T-cell (primary cell): Measurements from ENCODE around the gene DAPK1. TPM values are rescaled to one million over a fixed set of nuclear protein-coding genes. Genes with fewer than 3 reads are reported as not detected.
"Not testable (repeated sequence)": the region's sequence is repeated elsewhere in the genome, so short reads cannot be mapped to it uniquely, and the experiment has no call there.

ENCODE experiments used
- ATAC-seq, 4 experiments: fragments of 200-7000 bp in 3 of 4; fragments of 150-1000 bp in 1 of 4; cut with Tn5 transposase; replicated peaks in 1 of 4; 1 replicate in 3 of 4; 2 replicates in 1 of 4; pipeline ENCODE4 v1.10.0; 2021; ENCODE audit warnings: moderate library complexity in 3 of 4, mild to moderate bottlenecking in 2 of 4, moderate number of reproducible peaks in 1 of 4
- CTCF ChIA-PET, 2 donors: fragments of 300-600 bp; sonication (Branson Sonifier 250); formaldehyde crosslinking; loops; one replicate each; lab custom pipeline; 2022; ENCODE audit warnings: antibody characterized with exemption in 2 of 2; lab: Charles Lee
- POLR2A ChIA-PET, 2 donors: fragments of 300-600 bp; sonication (Branson Sonifier 250); formaldehyde crosslinking; loops; one replicate each; lab custom pipeline; 2022; ENCODE audit warnings: antibody characterized with exemption in 2 of 2; lab: Charles Lee
- DNase-seq, 35 experiments: peaks; one replicate each; pipeline versions ENCODE4 v3.0.0 to v3.0.0-alpha.2; 2013 to 2023
- H3K27ac ChIP-seq: one replicate; pipeline ENCODE4 v1.5.1; 2013; ENCODE audit warnings: low read length
- H3K27me3 ChIP-seq, 2 experiments: replicated peaks in 1 of 2; 1 replicate in 1 of 2; 2 replicates in 1 of 2; pipeline versions ENCODE4 v1.6.1 to v1.7.0; 2013; ENCODE audit warnings: low read length in 1 of 2, mixed read lengths in 1 of 2; ENCODE audit not compliant: control insufficient read depth in 2 of 2, insufficient read depth in 2 of 2; ENCODE audit errors: extremely low read depth in 1 of 2
- H3K36me3 ChIP-seq, 2 donors: 1 replicate in 1 of 2; 2 replicates in 1 of 2; pipeline versions ENCODE4 v1.6.1 to v1.7.0; 2013; ENCODE audit warnings: low read length in 1 of 2; ENCODE audit not compliant: control insufficient read depth in 2 of 2, insufficient read depth in 1 of 2; ENCODE audit errors: extremely low read depth in 1 of 2
- H3K4me1 ChIP-seq, 2 experiments: 1 replicate in 1 of 2; 2 replicates in 1 of 2; pipeline versions ENCODE4 v1.6.1 to v1.7.0; 2013; ENCODE audit warnings: low read length in 2 of 2, mixed read lengths in 1 of 2; ENCODE audit not compliant: insufficient read depth in 2 of 2, control insufficient read depth in 1 of 2; ENCODE audit errors: extremely low read depth in 1 of 2
- H3K4me3 ChIP-seq, 2 donors: 1 replicate in 1 of 2; 2 replicates in 1 of 2; pipeline versions ENCODE4 v1.5.1 to v1.7.0; 2013; ENCODE audit warnings: mild to moderate bottlenecking in 2 of 2, low read length in 1 of 2, moderate library complexity in 1 of 2; ENCODE audit not compliant: control insufficient read depth in 1 of 2; ENCODE audit errors: extremely low read depth in 1 of 2
- H3K9me3 ChIP-seq: 2 replicates; pipeline ENCODE4 v1.7.0; 2013
- H3K27ac Mint-ChIP-seq, 2 donors: one replicate each; pipeline ENCODE4 v1.8.0; 2020 to 2021; ENCODE audit warnings: mild to moderate bottlenecking in 2 of 2, mixed read lengths in 2 of 2
- H3K27me3 Mint-ChIP-seq, 2 donors: one replicate each; pipeline ENCODE4 v1.8.0; 2021 to 2022; ENCODE audit warnings: mixed read lengths in 2 of 2
- H3K36me3 Mint-ChIP-seq: one replicate; pipeline ENCODE4 v1.8.0; 2021; ENCODE audit warnings: mixed read lengths
- H3K4me1 Mint-ChIP-seq, 3 donors: one replicate each; pipeline ENCODE4 v1.8.0; 2020 to 2022; ENCODE audit warnings: mixed read lengths in 3 of 3, mild to moderate bottlenecking in 1 of 3
- H3K4me3 Mint-ChIP-seq, 3 donors: one replicate each; pipeline ENCODE4 v1.8.0; 2020 to 2022; ENCODE audit warnings: mild to moderate bottlenecking in 3 of 3, mixed read lengths in 3 of 3, moderate library complexity in 3 of 3
- H3K9me3 Mint-ChIP-seq, 3 donors: one replicate each; pipeline ENCODE4 v1.8.0; 2020 to 2022; ENCODE audit warnings: mixed read lengths in 3 of 3
- WGBS: methylation state at CpG from one replicate; pipeline ENCODE4 v1.1.5; 2013; ENCODE audit warnings: missing lambda C conversion rate; ENCODE audit not compliant: insufficient coverage; 5-methylcytosine and 5-hydroxymethylcytosine counted together
- total RNA-seq, 35 experiments: library from RNA in 6 of 35; stranded (reverse) in 6 of 35; fragments of 120-200 nt in 1 of 35; gene quantifications; one replicate each; pipeline versions ENCODE4 v1.2.1 to v1.2.4 and lab custom pipeline; 2013 to 2026

Gene DAPK1
- total RNA-seq, 5 donors from 2014 or later (not counting 1 experiment from before 2014, with no cell fraction given), result 1.7 to 4.2 (median 2.8) TPM

- H3K27me3 ChIP-seq, result peaks cover 0 to 30% of the 10 kb centered on the region in 2 experiments
- no peak overlapping the region for H3K27ac Mint-ChIP-seq
- H3K36me3 ChIP-seq, result no peaks in the 10 kb centered on the region
- 20% methylated on average over 4 of the region's 7 CpGs for WGBS
- peaks cover 2 to 19% of the 10 kb centered on the region in 2 experiments for H3K4me1 ChIP-seq
- DNase-seq (no peak), ATAC-seq (no peak)
- CTCF ChIA-PET, result no interaction called here
- H3K4me1 Mint-ChIP-seq, result peaks cover 7 to 8% (median 8%) of the 10 kb centered on the region in 3 donors
- H3K9me3 ChIP-seq, result no peaks in the 10 kb centered on the region
- no peak overlapping the region for H3K4me3 ChIP-seq
- H3K9me3 Mint-ChIP-seq, result no peaks in the 10 kb centered on the region
- H3K27me3 Mint-ChIP-seq, result peaks cover 35 to 36% of the 10 kb centered on the region in 2 donors
- no peaks in the 10 kb centered on the region for H3K36me3 Mint-ChIP-seq
- no peak overlapping the region for H3K4me3 Mint-ChIP-seq
- H3K27ac ChIP-seq, result no peak overlapping the region
- POLR2A ChIA-PET, result no interaction called here
These were observed 3.0 kb downstream of the DAPK1 start for GRCh38 chr9:87500491-87501270.

- H3K36me3 Mint-ChIP-seq, CTCF ChIA-PET, H3K9me3 ChIP-seq, H3K9me3 Mint-ChIP-seq, H3K4me3 ChIP-seq, H3K4me1 Mint-ChIP-seq, H3K36me3 ChIP-seq, ATAC-seq, POLR2A ChIA-PET, DNase-seq, H3K27ac Mint-ChIP-seq, H3K27ac ChIP-seq, H3K4me3 Mint-ChIP-seq: not testable (repeated sequence)
- 96% methylated on average over 5 of the region's 11 CpGs for WGBS
- H3K27me3 ChIP-seq, result peaks cover 0 to 27% of the 10 kb centered on the region in 2 experiments
- H3K27me3 Mint-ChIP-seq, result peaks cover 30% of the 10 kb centered on the region in 2 donors
- H3K4me1 ChIP-seq, result peaks cover 2 to 19% of the 10 kb centered on the region in 2 experiments
These were observed 3.6 kb downstream of the DAPK1 start for GRCh38 chr9:87501271-87501656.

- ATAC-seq (no peak), DNase-seq (no peak)
- peaks cover 2 to 18% of the 10 kb centered on the region in 2 experiments for H3K4me1 ChIP-seq
- no peak overlapping the region for H3K27ac ChIP-seq
- peaks cover 0 to 27% of the 10 kb centered on the region in 2 experiments for H3K27me3 ChIP-seq
- Mint-ChIP-seq H3K27ac (no peak overlapping the region), H3K36me3 (no peaks in the 10 kb centered on the region), H3K4me3 (no peak overlapping the region), H3K4me1 (peaks cover 7 to 8% (median 8%) of the 10 kb centered on the region in 3 donors), H3K27me3 (peaks cover 25 to 29% of the 10 kb centered on the region in 2 donors), H3K9me3 (no peaks in the 10 kb centered on the region)
- POLR2A ChIA-PET, result no interaction called here
- no peaks in the 10 kb centered on the region for H3K36me3 ChIP-seq
- H3K4me3 ChIP-seq, result no peak overlapping the region
- CTCF ChIA-PET, result no interaction called here
- 100% methylated on average over 1 of the region's 1 CpG for WGBS
- H3K9me3 ChIP-seq, result no peaks in the 10 kb centered on the region
These were observed 4.1 kb downstream of the DAPK1 start for GRCh38 chr9:87501806-87502205.

GRCh38 chr9:87502391-87503221 lies 4.9 kb downstream of the DAPK1 start:
- H3K36me3 Mint-ChIP-seq, result no peaks in the 10 kb centered on the region
- no peaks in the 10 kb centered on the region for H3K9me3 Mint-ChIP-seq
- no peak for ATAC-seq
- 57% methylated on average over 6 of the region's 7 CpGs for WGBS
- peaks cover 0 to 21% of the 10 kb centered on the region in 2 experiments for H3K27me3 ChIP-seq
- H3K9me3 ChIP-seq, result no peaks in the 10 kb centered on the region
- H3K27ac ChIP-seq, result no peak overlapping the region
- H3K36me3 ChIP-seq, result no peaks in the 10 kb centered on the region
- no peak overlapping the region for H3K4me3 Mint-ChIP-seq
- peaks cover 0 to 12% of the 10 kb centered on the region in 2 experiments for H3K4me1 ChIP-seq
- ChIA-PET CTCF (no interaction called here), POLR2A (no interaction called here)
- H3K4me1 Mint-ChIP-seq, result peaks cover 5 to 7% (median 6%) of the 10 kb centered on the region in 3 donors
- peaks cover 20 to 25% of the 10 kb centered on the region in 2 donors for H3K27me3 Mint-ChIP-seq
- H3K4me3 ChIP-seq, result no peak overlapping the region
- H3K27ac Mint-ChIP-seq, result no peak overlapping the region
- DNase-seq, result no peak

- H3K4me1 ChIP-seq, result peaks cover 0 to 12% of the 10 kb centered on the region in 2 experiments
- DNase-seq (no peak), ATAC-seq (no peak)
- 71% methylated on average over 1 of the region's 2 CpGs for WGBS
- peaks cover 0 to 13% of the 10 kb centered on the region in 2 experiments for H3K27me3 ChIP-seq
- no peak overlapping the region for H3K27ac ChIP-seq
- ChIA-PET CTCF (no interaction called here), POLR2A (no interaction called here)
- peaks cover 20 to 25% of the 10 kb centered on the region in 2 donors for H3K27me3 Mint-ChIP-seq
- H3K9me3 Mint-ChIP-seq, result no peaks in the 10 kb centered on the region
- H3K36me3 ChIP-seq, result no peaks in the 10 kb centered on the region
- no peak overlapping the region for H3K27ac Mint-ChIP-seq
- no peaks in the 10 kb centered on the region for H3K9me3 ChIP-seq
- H3K4me1 Mint-ChIP-seq, result peaks cover 5 to 7% (median 6%) of the 10 kb centered on the region in 3 donors
- H3K36me3 Mint-ChIP-seq, result no peaks in the 10 kb centered on the region
- no peak overlapping the region for H3K4me3 ChIP-seq
- H3K4me3 Mint-ChIP-seq, result no peak overlapping the region
These were observed 5.8 kb downstream of the DAPK1 start for GRCh38 chr9:87503430-87503829.

GRCh38 chr9:87503927-87504326 lies 6.3 kb downstream of the DAPK1 start:
- WGBS, result 45% methylated on average over 4 of the region's 5 CpGs
- CTCF ChIA-PET, result no interaction called here
- POLR2A ChIA-PET, result no interaction called here
- no peaks in the 10 kb centered on the region for H3K36me3 Mint-ChIP-seq
- no peaks in the 10 kb centered on the region for H3K36me3 ChIP-seq
- DNase-seq (no peak), ATAC-seq (no peak)
- H3K27ac Mint-ChIP-seq, result no peak overlapping the region
- no peak overlapping the region for H3K27ac ChIP-seq
- H3K9me3 ChIP-seq, result no peaks in the 10 kb centered on the region
- no peaks in the 10 kb centered on the region for H3K9me3 Mint-ChIP-seq
- no peak overlapping the region for H3K4me3 ChIP-seq
- H3K27me3 Mint-ChIP-seq, result peaks cover 18 to 22% of the 10 kb centered on the region in 2 donors
- H3K4me3 Mint-ChIP-seq, result no peak overlapping the region
- peaks cover 0 to 12% of the 10 kb centered on the region in 2 experiments for H3K4me1 ChIP-seq
- peaks cover 0 to 8% of the 10 kb centered on the region in 2 experiments for H3K27me3 ChIP-seq
- H3K4me1 Mint-ChIP-seq, result peaks cover 2 to 4% (median 3%) of the 10 kb centered on the region in 3 donors
